ENCODE data around the gene NSUN5. TPM values are rescaled to one million over a fixed set of nuclear protein-coding genes. Genes with fewer than 3 reads are reported as not detected.

NSUN5 gene
- 27.1 TPM for total RNA-seq
- long read RNA-seq, transcript NSUN5-204 (10 exons, 1,663 nt) = major isoform, 34 of 53 reads
- long read RNA-seq, transcript NSUN5-201 (9 exons, 1,672 nt) = minor isoform, 7 of 53 reads
- long read RNA-seq, partial matches to known transcripts = 3 of 53 reads
- long read RNA-seq, other reads (novel, unspliced or antisense) = 8 of 53 reads

- peaks cover 14% of the 10 kb centered on the region for H3K4me1 ChIP-seq
- H3K9me3 ChIP-seq = no peaks in the 10 kb centered on the region
- no peak for TF ChIP-seq CTCF (IDR thresholded peaks at IDR 0.05)
- H3K27ac ChIP-seq = peak within 1 kb of the TSS; percentile 73
- DNase-seq (peak; percentile 95), ATAC-seq (peak; percentile 95 to 98)
- intact Hi-C loops (cut with DNase I) = no loop called here
- peak within 1 kb of the TSS; percentile 82 for H3K4me3 ChIP-seq
- H3K36me3 ChIP-seq = peaks cover 27% of the 10 kb centered on the region
- no peaks in the 10 kb centered on the region for H3K27me3 ChIP-seq (ENCODE audit: low read depth)
Measured at GRCh38 chr7:73308665-73309214, at the start of gene NSUN5. NSUN5 (minus strand) TSS chr7:73308826; CDS start chr7:73308790, 36 bp downstream.

DNA sequence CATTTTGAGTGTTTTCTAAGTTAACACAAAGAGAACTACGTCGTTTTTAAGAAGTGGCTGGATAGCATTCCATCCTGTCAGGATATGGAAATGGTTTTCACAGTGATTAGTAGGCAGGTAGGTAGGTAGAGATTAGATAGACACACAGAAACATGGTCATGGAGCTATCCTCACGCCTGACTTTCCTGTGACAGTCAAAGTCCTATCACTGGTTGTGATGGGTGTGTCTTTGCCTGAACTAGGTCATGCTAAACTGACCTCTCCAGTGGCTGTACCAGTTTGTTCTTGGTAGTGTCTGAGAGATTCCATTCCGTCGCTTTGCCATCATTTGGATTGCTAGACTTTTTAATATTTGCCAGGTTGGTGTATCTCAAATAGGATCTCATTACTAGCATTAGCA is 47.5 kb upstream of the NSUN5 start:
- intact Hi-C loops (cut with DNase I) = no loop called here
- H3K4me3 ChIP-seq = no peak overlapping the region
- DNase-seq = no peak
- no peaks in the 10 kb centered on the region for H3K36me3 ChIP-seq
- no peak for ATAC-seq
- no peaks in the 10 kb centered on the region for H3K9me3 ChIP-seq
- H3K27ac ChIP-seq = no peak overlapping the region
- no peak for TF ChIP-seq CTCF (IDR thresholded peaks at IDR 0.05)
- no peaks in the 10 kb centered on the region for H3K27me3 ChIP-seq (ENCODE audit: low read depth)
- peaks cover 10% of the 10 kb centered on the region for H3K4me1 ChIP-seq

- intact Hi-C loops (cut with DNase I) = no loop called here
- DNase-seq (no peak), ATAC-seq (no peak)
- no peaks in the 10 kb centered on the region for H3K27me3 ChIP-seq (ENCODE audit: low read depth)
- TF ChIP-seq CTCF (IDR thresholded peaks at IDR 0.05) = no peak
- no peak overlapping the region for H3K27ac ChIP-seq
- no peaks in the 10 kb centered on the region for H3K36me3 ChIP-seq
- H3K9me3 ChIP-seq = no peaks in the 10 kb centered on the region
- H3K4me1 ChIP-seq = peaks cover 10% of the 10 kb centered on the region
- no peak overlapping the region for H3K4me3 ChIP-seq
Measured at GRCh38 chr7:73354821-73355220, 46.2 kb upstream of the NSUN5 start.

DNA sequence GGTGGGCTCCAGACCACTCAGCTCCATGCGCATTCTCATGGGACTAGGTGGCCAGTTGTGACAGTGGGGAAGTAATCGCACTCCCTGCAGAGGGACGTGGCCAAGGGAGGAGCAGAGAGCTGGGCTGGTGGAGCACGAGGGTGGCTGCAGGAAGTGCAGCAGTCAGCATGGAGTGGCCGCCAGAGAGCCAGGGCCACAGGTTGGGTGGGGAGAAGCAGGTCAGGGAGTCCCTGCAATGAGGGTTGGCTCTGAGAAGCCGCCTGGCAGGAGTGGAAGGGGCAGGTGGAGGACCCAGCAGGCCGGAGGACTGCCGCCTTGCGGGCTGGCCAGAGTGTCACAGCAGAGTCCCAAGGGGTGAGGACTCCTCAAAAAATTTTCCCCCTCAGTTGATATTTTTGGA is 45.6 kb upstream of the NSUN5 start:
- no peak for TF ChIP-seq CTCF (IDR thresholded peaks at IDR 0.05)
- no peaks in the 10 kb centered on the region for H3K9me3 ChIP-seq
- intact Hi-C loops (cut with DNase I) = no loop called here
- H3K4me1 ChIP-seq = peaks cover 10% of the 10 kb centered on the region
- no peak overlapping the region for H3K4me3 ChIP-seq
- no peaks in the 10 kb centered on the region for H3K27me3 ChIP-seq (ENCODE audit: low read depth)
- no peak for ATAC-seq
- no peaks in the 10 kb centered on the region for H3K36me3 ChIP-seq
- DNase-seq = no peak
- no peak overlapping the region for H3K27ac ChIP-seq

GRCh38 chr7:73353243-73353642 is 44.6 kb upstream of the NSUN5 start:
- H3K27ac ChIP-seq = no peak overlapping the region
- no peak for DNase-seq
- intact Hi-C loops (cut with DNase I) = no loop called here
- TF ChIP-seq CTCF (IDR thresholded peaks at IDR 0.05) = no peak
- H3K9me3 ChIP-seq = no peaks in the 10 kb centered on the region
- ATAC-seq = no peak
- no peak overlapping the region for H3K4me3 ChIP-seq
- H3K4me1 ChIP-seq = peaks cover 6% of the 10 kb centered on the region
- no peaks in the 10 kb centered on the region for H3K36me3 ChIP-seq
- no peaks in the 10 kb centered on the region for H3K27me3 ChIP-seq (ENCODE audit: low read depth)

Measured in lower lobe of right lung (tissue), 2 donors.